A673 (cell line): ENCODE data around the gene APBB1IP. TPM values are rescaled to one million over a fixed set of nuclear protein-coding genes. Genes with fewer than 3 reads are reported as not detected.
"Not testable (repeated sequence)": the region's sequence is repeated elsewhere in the genome, so short reads cannot be mapped to it uniquely, and the experiment has no call there.

Experiments
- BruUV-seq: library from RNA; stranded (reverse); fragments of 400-500 nt; replicated peaks from 2 replicates; lab custom pipeline; 2021; lab: Mats Ljungman, UMichigan
- CTCF ChIA-PET: fragments of 300-600 bp; sonication (Branson Sonifier 250); formaldehyde crosslinking; loops from one replicate; lab custom pipeline; 2022; ENCODE audit warnings: antibody characterized with exemption; lab: Charles Lee
- POLR2A ChIA-PET: fragments of 300-600 bp; sonication (Branson Sonifier 250); formaldehyde crosslinking; loops from one replicate; lab custom pipeline; 2022; ENCODE audit warnings: antibody characterized with exemption; ENCODE audit not compliant: low non-redundant PET; lab: Charles Lee
- DNase-seq: peaks from one replicate; pipeline ENCODE4 v3.0.0-alpha.2; 2015; ENCODE audit warnings: low spot score
- H3K27ac ChIP-seq: fragments of 200-600 bp; sonication (generic); 2 replicates; pipeline ENCODE4 v1.5.1; 2016; ENCODE audit warnings: mixed run types, low read depth, mild to moderate bottlenecking, mixed read lengths, antibody characterized with exemption, low read length; ENCODE audit not compliant: poor library complexity, severe bottlenecking
- H3K27me3 ChIP-seq: fragments of 200-600 bp; sonication (generic); replicated peaks from 2 replicates; pipeline ENCODE4 v1.6.1; 2017; ENCODE audit warnings: mixed run types, low read depth, mild to moderate bottlenecking, mixed read lengths, antibody characterized with exemption, low read length; ENCODE audit not compliant: insufficient read depth, poor library complexity
- H3K36me3 ChIP-seq: fragments of 200-600 bp; sonication (generic); 2 replicates; pipeline ENCODE4 v1.6.1; 2016; ENCODE audit warnings: mixed run types, mild to moderate bottlenecking, mixed read lengths, antibody characterized with exemption, low read length; ENCODE audit not compliant: insufficient read depth, poor library complexity, severe bottlenecking
- H3K4me1 ChIP-seq: fragments of 200-600 bp; sonication (generic); 2 replicates; pipeline ENCODE4 v1.6.1; 2017; ENCODE audit warnings: mixed run types, mild to moderate bottlenecking, mixed read lengths, antibody characterized with exemption, low read length; ENCODE audit not compliant: insufficient read depth, poor library complexity, severe bottlenecking
- H3K4me3 ChIP-seq: fragments of 200-600 bp; sonication (generic); 2 replicates; pipeline ENCODE4 v1.5.1; 2016; ENCODE audit warnings: low read depth, mixed run types, mild to moderate bottlenecking, mixed read lengths, low read length; ENCODE audit not compliant: poor library complexity, severe bottlenecking
- H3K9me3 ChIP-seq: fragments of 200-600 bp; sonication (generic); 2 replicates; pipeline ENCODE4 v1.6.1; 2016; ENCODE audit warnings: mixed run types, low read depth, mild to moderate bottlenecking, mixed read lengths, antibody characterized with exemption, low read length; ENCODE audit not compliant: poor library complexity, severe bottlenecking
- EZH2 ChIP-seq: fragments of 200-600 bp; sonication (generic); IDR thresholded peaks from 2 replicates; pipeline ENCODE4 v1.6.1; 2017; ENCODE audit warnings: borderline replicate concordance, low read depth, mild to moderate bottlenecking, mixed read lengths, antibody characterized with exemption, low read length; ENCODE audit not compliant: poor library complexity, severe bottlenecking
- intact Hi-C: fragments of 100-400 bp; cut with micrococcal nuclease; formaldehyde crosslinking; loops from one replicate; pipeline ENCODE4 v1.10.0; 2022; ENCODE audit not compliant: unreplicated experiment
- total RNA-seq: library from RNA; stranded (reverse); gene quantifications from 2 replicates; pipeline ENCODE4 v1.2.3, GENCODE V29; 2021
- TF ChIP-seq, protein P1 (sequence below): fragments of 300-800, 200-600 bp; sonication (generic); conservative IDR thresholded peaks from 2 replicates; pipeline ENCODE4 v1.5.1; 2017; ENCODE audit warnings: low read depth, mild to moderate bottlenecking, antibody characterized with exemption, low read length, moderate library complexity, mixed read lengths

The APBB1IP gene
- total RNA-seq, 1 experiment from 2014 or later: not detected

DNA sequence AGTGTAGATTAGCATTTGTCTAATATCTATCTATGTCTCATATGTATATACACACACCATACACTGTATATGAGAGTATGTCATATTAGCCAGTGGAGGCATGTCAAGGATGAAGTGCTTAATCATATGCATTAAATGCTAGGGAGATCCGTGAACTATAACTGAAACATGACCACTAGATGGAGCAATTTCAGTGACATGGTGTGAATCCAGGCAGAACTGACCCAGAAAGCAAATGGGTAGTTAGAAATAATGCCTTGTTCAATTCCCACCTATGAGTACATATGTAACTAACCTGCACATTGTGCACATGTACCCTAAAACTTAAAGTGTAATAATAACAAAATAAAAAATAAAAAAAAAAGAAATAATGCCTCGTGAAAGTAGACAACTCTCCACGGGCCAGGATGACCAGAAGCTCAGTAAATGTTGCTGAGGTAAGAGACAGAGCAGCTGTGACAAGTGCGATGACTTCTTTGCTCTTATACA, 168.3 kb downstream of the APBB1IP start:
- H3K36me3 ChIP-seq, H3K27me3 ChIP-seq, BruUV-seq, H3K4me1 ChIP-seq, H3K4me3 ChIP-seq, H3K27ac ChIP-seq, H3K9me3 ChIP-seq, POLR2A ChIA-PET: not testable (repeated sequence)
- CTCF ChIA-PET: interaction anchor here (1.0 kb wide), 1 partner anchor 276 kb away, joined by 3 read pairs; no protein-coding TSS in a partner anchor
- intact Hi-C loops: loop anchor here (2.0 kb wide), 1 partner anchor 276 kb away; no protein-coding TSS in a partner anchor
- DNase-seq: peak; percentile 25
- TF ChIP-seq, protein P1, sequence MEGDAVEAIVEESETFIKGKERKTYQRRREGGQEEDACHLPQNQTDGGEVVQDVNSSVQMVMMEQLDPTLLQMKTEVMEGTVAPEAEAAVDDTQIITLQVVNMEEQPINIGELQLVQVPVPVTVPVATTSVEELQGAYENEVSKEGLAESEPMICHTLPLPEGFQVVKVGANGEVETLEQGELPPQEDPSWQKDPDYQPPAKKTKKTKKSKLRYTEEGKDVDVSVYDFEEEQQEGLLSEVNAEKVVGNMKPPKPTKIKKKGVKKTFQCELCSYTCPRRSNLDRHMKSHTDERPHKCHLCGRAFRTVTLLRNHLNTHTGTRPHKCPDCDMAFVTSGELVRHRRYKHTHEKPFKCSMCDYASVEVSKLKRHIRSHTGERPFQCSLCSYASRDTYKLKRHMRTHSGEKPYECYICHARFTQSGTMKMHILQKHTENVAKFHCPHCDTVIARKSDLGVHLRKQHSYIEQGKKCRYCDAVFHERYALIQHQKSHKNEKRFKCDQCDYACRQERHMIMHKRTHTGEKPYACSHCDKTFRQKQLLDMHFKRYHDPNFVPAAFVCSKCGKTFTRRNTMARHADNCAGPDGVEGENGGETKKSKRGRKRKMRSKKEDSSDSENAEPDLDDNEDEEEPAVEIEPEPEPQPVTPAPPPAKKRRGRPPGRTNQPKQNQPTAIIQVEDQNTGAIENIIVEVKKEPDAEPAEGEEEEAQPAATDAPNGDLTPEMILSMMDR: peak; percentile 63

DNA sequence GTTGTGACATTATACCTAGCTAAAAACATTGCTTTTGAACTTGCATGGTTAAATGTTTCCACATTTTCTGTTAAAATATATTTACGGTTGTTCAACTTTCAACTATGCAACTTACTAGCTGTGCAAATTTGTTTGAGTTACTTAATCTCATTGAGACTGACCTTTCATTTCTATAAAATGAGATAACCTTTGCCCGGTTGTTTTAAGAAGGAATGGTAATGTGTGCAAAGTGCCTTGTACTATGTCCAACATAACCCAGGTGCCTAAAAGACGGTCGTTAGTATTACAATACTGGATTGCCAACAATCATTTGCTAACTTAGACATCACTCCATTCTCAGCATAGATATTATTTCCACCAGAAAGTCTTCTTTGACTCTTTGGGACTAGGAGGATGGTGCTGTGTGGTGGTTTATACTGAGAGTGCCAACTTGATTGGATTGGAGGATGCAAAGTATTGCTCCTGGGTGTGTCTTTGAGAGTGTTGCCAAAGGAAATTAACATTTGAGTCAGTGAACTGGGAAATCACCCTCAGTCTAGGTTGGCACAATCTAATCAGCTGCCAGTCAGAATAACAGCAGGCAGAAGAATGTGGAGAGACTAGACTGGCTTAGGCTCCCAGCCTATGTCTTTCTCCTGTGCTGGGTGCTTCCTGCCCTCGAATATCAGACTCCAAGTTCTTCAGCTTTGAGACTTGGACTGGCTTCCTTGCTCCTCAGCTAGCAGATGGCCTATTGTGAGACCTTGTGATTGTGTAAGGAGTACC, 174.2 kb downstream of the APBB1IP start:
- intact Hi-C loops: no loop called here
- ChIA-PET POLR2A (no interaction called here), CTCF (no interaction called here)
- H3K36me3 ChIP-seq: no peaks in the 10 kb centered on the region
- H3K9me3 ChIP-seq: no peaks in the 10 kb centered on the region
- H3K4me3 ChIP-seq: no peak overlapping the region
- no TSS peak for BruUV-seq
- H3K27ac ChIP-seq: no peak overlapping the region
- H3K4me1 ChIP-seq: no peaks in the 10 kb centered on the region
- TF ChIP-seq EZH2: no peak
- TF ChIP-seq, protein P1: no peak
- DNase-seq: no peak
- no peaks in the 10 kb centered on the region for H3K27me3 ChIP-seq

Other genes starting within 250 kb of the APBB1IP start
- 0.17 and 0.28 TPM in 2 replicates for gene GAD2, start 221.6 kb upstream of the APBB1IP start, total RNA-seq